Measurements from ENCODE around the gene TMEM130. TPM values are rescaled to one million over a fixed set of nuclear protein-coding genes. Genes with fewer than 3 reads are reported as not detected.

Gene TMEM130
- total RNA-seq, 1 experiment from 2014 or later = 1.7 TPM

DNA sequence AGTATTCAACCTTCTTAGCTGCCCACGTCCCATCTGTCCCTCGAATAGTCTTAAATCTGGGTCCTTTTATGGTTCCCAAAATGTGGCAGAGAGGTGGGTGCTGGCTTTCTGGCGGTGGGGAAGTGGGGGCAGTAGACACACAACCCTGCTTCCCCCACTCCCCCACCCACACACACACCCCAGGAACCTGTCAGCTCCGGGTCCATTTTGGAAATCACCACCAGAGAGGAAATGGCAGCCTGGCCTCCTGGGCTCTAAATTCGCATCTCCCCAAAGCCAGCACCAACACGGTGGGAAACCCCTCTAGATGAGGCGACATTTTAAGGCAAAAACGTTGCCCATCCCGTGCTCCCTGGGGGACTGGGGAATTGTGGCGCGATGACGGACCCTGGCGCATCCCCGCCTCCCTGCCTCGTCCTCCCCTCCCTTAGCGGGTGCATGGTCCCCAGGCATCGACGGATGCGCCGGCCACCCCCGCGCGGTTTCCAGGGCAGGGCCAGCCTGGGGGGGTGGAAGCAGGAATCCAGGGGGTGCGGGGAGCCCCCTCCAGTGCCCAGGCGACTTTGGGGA, 702 bp downstream of the TMEM130 start:
- Histone ChIP-seq H3K4ac (ENCODE audit: low read depth, low read length) (no peak overlapping the region), H2BK12ac (ENCODE audit: insufficient read length, low read depth, low read length) (no peak overlapping the region), H3K14ac (ENCODE audit: insufficient read depth, low read length) (peak overlapping the region; percentile 39; the same call in 1 of the 2 replicates), H4K8ac (replicated peaks; ENCODE audit: insufficient read length, low read depth, low read length) (no peak overlapping the region), H3K27ac (ENCODE audit: insufficient read length, low read depth, low read length) (no peak overlapping the region), H2AFZ (ENCODE audit: low read length) (no peak overlapping the region), H3K23ac (ENCODE audit: insufficient read length, low read depth, low read length) (no peak overlapping the region), H3T11ph (ENCODE audit: low read length) (no peak overlapping the region), H3K79me2 (ENCODE audit: insufficient read depth, low read length) (no peaks in the 10 kb centered on the region), H4K91ac (ENCODE audit: insufficient read length, low read depth, low read length) (no peak overlapping the region), H2BK15ac (ENCODE audit: low read depth, low read length) (no peak overlapping the region; the same call in 1 of the 2 replicates), H3K27me3 (ENCODE audit: insufficient read depth, low read length) (peaks cover 12% of the 10 kb centered on the region; the same call in 1 of the 2 replicates), H2BK120ac (ENCODE audit: low read depth, low read length, poor library complexity, severe bottlenecking) (no peak overlapping the region), H4K5ac (ENCODE audit: insufficient read length, low read depth, low read length) (no peak overlapping the region), H3K56ac (ENCODE audit: insufficient read length, low read depth, low read length) (no peak overlapping the region), H3K4me2 (ENCODE audit: insufficient read depth, insufficient read length, low read length) (peak overlapping the region; percentile 89), H2BK5ac (ENCODE audit: insufficient read length, low read length) (no peak overlapping the region), H3K79me1 (ENCODE audit: insufficient read depth, low read depth, low read length, poor library complexity, severe bottlenecking) (no peaks in the 10 kb centered on the region), H3K23me2 (ENCODE audit: insufficient read length, low read depth, low read length, poor library complexity, severe bottlenecking) (peaks cover 9% of the 10 kb centered on the region), H3K9ac (ENCODE audit: extremely low read depth, insufficient read length, low read length) (no peak overlapping the region), H3K9me3 (ENCODE audit: control insufficient read depth, low read depth, low read length) (no peaks in the 10 kb centered on the region), H2BK20ac (ENCODE audit: low read depth, low read length, poor library complexity, severe bottlenecking) (no peak overlapping the region), H4K20me1 (ENCODE audit: control insufficient read depth, insufficient read depth, insufficient read length) (no peaks in the 10 kb centered on the region), H3K4me1 (ENCODE audit: insufficient read depth, low read length) (no peaks in the 10 kb centered on the region; the same call in 1 of the 2 replicates), H2AK5ac (ENCODE audit: insufficient read length, low read length) (no peak overlapping the region), H3K18ac (ENCODE audit: insufficient read length, low read depth, low read length) (peak overlapping the region; percentile 34)
- TF ChIP-seq, protein P1, sequence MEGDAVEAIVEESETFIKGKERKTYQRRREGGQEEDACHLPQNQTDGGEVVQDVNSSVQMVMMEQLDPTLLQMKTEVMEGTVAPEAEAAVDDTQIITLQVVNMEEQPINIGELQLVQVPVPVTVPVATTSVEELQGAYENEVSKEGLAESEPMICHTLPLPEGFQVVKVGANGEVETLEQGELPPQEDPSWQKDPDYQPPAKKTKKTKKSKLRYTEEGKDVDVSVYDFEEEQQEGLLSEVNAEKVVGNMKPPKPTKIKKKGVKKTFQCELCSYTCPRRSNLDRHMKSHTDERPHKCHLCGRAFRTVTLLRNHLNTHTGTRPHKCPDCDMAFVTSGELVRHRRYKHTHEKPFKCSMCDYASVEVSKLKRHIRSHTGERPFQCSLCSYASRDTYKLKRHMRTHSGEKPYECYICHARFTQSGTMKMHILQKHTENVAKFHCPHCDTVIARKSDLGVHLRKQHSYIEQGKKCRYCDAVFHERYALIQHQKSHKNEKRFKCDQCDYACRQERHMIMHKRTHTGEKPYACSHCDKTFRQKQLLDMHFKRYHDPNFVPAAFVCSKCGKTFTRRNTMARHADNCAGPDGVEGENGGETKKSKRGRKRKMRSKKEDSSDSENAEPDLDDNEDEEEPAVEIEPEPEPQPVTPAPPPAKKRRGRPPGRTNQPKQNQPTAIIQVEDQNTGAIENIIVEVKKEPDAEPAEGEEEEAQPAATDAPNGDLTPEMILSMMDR (conservative IDR thresholded peaks at IDR 0.05) = no peak
- no peak for DNase-seq
- Mint-ChIP-seq H3K27ac (no peak overlapping the region), H3K4me1 (peaks cover 5 to 19% of the 10 kb centered on the region in 2 experiments), H3K36me3 (ENCODE audit: insufficient read depth in 1 of 3, low read depth in 3 of 3) (no peaks in the 10 kb centered on the region), H3K27me3 (ENCODE audit: low read depth) (peaks cover 53% of the 10 kb centered on the region), H3K4me3 (peak overlapping the region; percentile 53 to 76), H3K9me3 (no peaks in the 10 kb centered on the region)
- no CpG with 5 or more reads among the region's 25 CpGs for WGBS (ENCODE audit: extremely low coverage, insufficient read length, low lambda C conversion rate)
